Naive thymus-derived CD4-positive, alpha-beta T cell (primary cell): ENCODE data around the gene TRMO. TPM values are rescaled to one million over a fixed set of nuclear protein-coding genes. Genes with fewer than 3 reads are reported as not detected.

ENCODE experiments used
- ATAC-seq: fragments of 150-1000 bp; cut with Tn5 transposase; 2 replicates; pipeline ENCODE4 v1.10.0; 2021; ENCODE audit warnings: mild to moderate bottlenecking, moderate library complexity
- CTCF ChIA-PET: fragments of 350-600 bp; sonication (Branson Sonifier 250); formaldehyde crosslinking; loops from one replicate; lab custom pipeline; 2021; ENCODE audit warnings: antibody characterized with exemption; lab: Charles Lee
- POLR2A ChIA-PET: fragments of 350-600 bp; sonication (Branson Sonifier 250); formaldehyde crosslinking; loops from one replicate; lab custom pipeline; 2021; ENCODE audit warnings: antibody characterized with exemption, inconsistent platforms; lab: Charles Lee
- DNase-seq, 9 donors: peaks; one replicate each; pipeline versions ENCODE4 v3.0.0 to v3.0.0-alpha.2; 2020 to 2022; ENCODE audit warnings: mixed read lengths in 1 of 9
- H3K27ac ChIP-seq: one replicate; pipeline ENCODE4 v1.7.0; 2013; ENCODE audit warnings: mild to moderate bottlenecking, low read depth, low read length, moderate library complexity
- H3K27me3 ChIP-seq, 2 donors: one replicate each; pipeline ENCODE4 v1.7.0; 2013; ENCODE audit warnings: low read length in 2 of 2, mild to moderate bottlenecking in 2 of 2, moderate library complexity in 2 of 2; ENCODE audit not compliant: control insufficient read depth in 2 of 2, insufficient read depth in 2 of 2
- H3K36me3 ChIP-seq, 3 experiments: 1 replicate in 2 of 3; 2 replicates in 1 of 3; pipeline ENCODE4 v1.7.0; 2013; ENCODE audit warnings: low read length in 3 of 3, mild to moderate bottlenecking in 3 of 3, moderate library complexity in 1 of 3; ENCODE audit not compliant: insufficient read depth in 3 of 3, control insufficient read depth in 2 of 3
- H3K4me1 ChIP-seq, 2 donors: one replicate each; pipeline ENCODE4 v1.7.0; 2013; ENCODE audit warnings: low read length in 2 of 2, mild to moderate bottlenecking in 2 of 2, moderate library complexity in 1 of 2; ENCODE audit not compliant: control insufficient read depth in 2 of 2, insufficient read depth in 2 of 2
- H3K4me3 ChIP-seq: 2 replicates; pipeline ENCODE4 v1.7.0; 2013; ENCODE audit warnings: mild to moderate bottlenecking, low read length
- H3K9me3 ChIP-seq, 3 experiments: 1 replicate in 2 of 3; 2 replicates in 1 of 3; pipeline ENCODE4 v1.7.0; 2013; ENCODE audit warnings: low read length in 3 of 3; ENCODE audit not compliant: control insufficient read depth in 2 of 3
- H3K27ac Mint-ChIP-seq, 9 donors: one replicate each; pipeline ENCODE4 v1.8.0; 2020 to 2022; ENCODE audit warnings: mixed read lengths in 9 of 9, mild to moderate bottlenecking in 8 of 9, moderate library complexity in 5 of 9, inconsistent platforms in 2 of 9
- H3K27me3 Mint-ChIP-seq, 5 donors: one replicate each; pipeline ENCODE4 v1.8.0; 2021 to 2022; ENCODE audit warnings: mixed read lengths in 5 of 5, mild to moderate bottlenecking in 1 of 5
- H3K36me3 Mint-ChIP-seq, 5 donors: one replicate each; pipeline ENCODE4 v1.8.0; 2020 to 2022; ENCODE audit warnings: mixed read lengths in 5 of 5, mild to moderate bottlenecking in 3 of 5, inconsistent platforms in 1 of 5
- H3K4me1 Mint-ChIP-seq, 7 donors: one replicate each; pipeline ENCODE4 v1.8.0; 2020 to 2022; ENCODE audit warnings: mixed read lengths in 7 of 7, mild to moderate bottlenecking in 3 of 7, inconsistent platforms in 1 of 7
- H3K4me3 Mint-ChIP-seq, 10 donors: one replicate each; pipeline ENCODE4 v1.8.0; 2020 to 2022; ENCODE audit warnings: mild to moderate bottlenecking in 10 of 10, mixed read lengths in 10 of 10, moderate library complexity in 6 of 10, inconsistent platforms in 2 of 10
- H3K9me3 Mint-ChIP-seq, 11 donors: one replicate each; pipeline ENCODE4 v1.8.0; 2020 to 2022; ENCODE audit warnings: mixed read lengths in 11 of 11, mild to moderate bottlenecking in 4 of 11, inconsistent platforms in 1 of 11, moderate library complexity in 1 of 11
- intact Hi-C, 2 donors: fragments of 100-400 bp; cut with micrococcal nuclease; formaldehyde crosslinking; loops; one replicate each; pipeline ENCODE4 v1.15.1; 2023
- polyA plus RNA-seq, 2 donors: library from polyadenylated mRNA; unstranded; fragments of 300-500 nt; fragmentation: Illumina TruSeq; gene quantifications; one replicate each; pipeline ENCODE4 v1.2.3, GENCODE V29; 2021
- total RNA-seq, 6 experiments: library from RNA in 5 of 6; stranded (reverse) in 5 of 6; gene quantifications; 1 replicate in 5 of 6; 2 replicates in 1 of 6; pipeline ENCODE4 v1.2.3 and lab custom pipeline; 2021 to 2026

TRMO gene
- total and polyA plus RNA-seq, 7 experiments from 2014 or later = 24.5 to 55.3 (median 35.0) TPM

- Histone ChIP-seq H3K27me3 (no peaks in the 10 kb centered on the region), H3K4me3 (no peak overlapping the region), H3K27ac (no peak overlapping the region), H3K4me1 (peaks cover 18 to 54% of the 10 kb centered on the region in 2 donors), H3K36me3 (no peaks in the 10 kb centered on the region), H3K9me3 (no peaks in the 10 kb centered on the region)
- Mint-ChIP-seq H3K27me3 (peaks cover 0 to 6% (median 0%) of the 10 kb centered on the region in 5 donors), H3K4me3 (peak overlapping the region in 1 of 10 donors; percentile 81), H3K36me3 (no peaks in the 10 kb centered on the region), H3K4me1 (peaks cover 18 to 75% (median 67%) of the 10 kb centered on the region in 7 donors), H3K27ac (peak overlapping the region in 5 of 9 donors; percentile 21 to 94 (median 87)), H3K9me3 (no peaks in the 10 kb centered on the region)
- ChIA-PET CTCF (interaction anchor here (1.3 to 2.8 kb wide), 4 partner anchors 13 to 17 kb away, joined by 4 to 11 read pairs (median 7); partner anchors contain the start of gene TRMO), POLR2A (interaction anchor here (0.9 to 7.8 kb wide), 2 partner anchors 14 to 42 kb away, joined by 3 to 54 read pairs; partner anchors contain the start of gene TRMO)
- intact Hi-C loops = no loop called here
- DNase-seq (no peak), ATAC-seq (no peak)
Measured at GRCh38 chr9:97936998-97937397, 14.7 kb upstream of the TRMO start.

- CTCF ChIA-PET = interaction anchor here (0.6 to 2.8 kb wide), 8 partner anchors 9 to 383 kb away, joined by 3 to 11 read pairs (median 3); partner anchors contain the start of gene TRMO
- intact Hi-C loops = no loop called here
- Histone ChIP-seq H3K4me3 (no peak overlapping the region), H3K36me3 (no peaks in the 10 kb centered on the region), H3K4me1 (peaks cover 35 to 69% of the 10 kb centered on the region in 2 donors), H3K27ac (no peak overlapping the region), H3K27me3 (no peaks in the 10 kb centered on the region), H3K9me3 (no peaks in the 10 kb centered on the region)
- POLR2A ChIA-PET = interaction anchor here (0.6 to 7.8 kb wide), 5 partner anchors 9 to 321 kb away, joined by 3 to 54 read pairs (median 4); partner anchors contain the start of genes ANP32B and TRMO
- ATAC-seq (no peak), DNase-seq (no peak)
- Mint-ChIP-seq H3K4me3 (peak overlapping the region in 4 of 10 donors; percentile 16 to 58 (median 36)), H3K36me3 (peaks cover 0 to 3% (median 0%) of the 10 kb centered on the region in 5 donors), H3K9me3 (no peaks in the 10 kb centered on the region), H3K27me3 (no peaks in the 10 kb centered on the region), H3K27ac (peak overlapping the region in 5 of 9 donors; percentile 45 to 82 (median 68)), H3K4me1 (peaks cover 32 to 92% (median 84%) of the 10 kb centered on the region in 7 donors)
Measured at GRCh38 chr9:97935276-97935675, 13.0 kb upstream of the TRMO start.

GRCh38 chr9:97934321-97935115 is 12.2 kb upstream of the TRMO start:
- CTCF ChIA-PET = interaction anchor here (0.6 to 2.8 kb wide), 9 partner anchors 8 to 384 kb away, joined by 3 to 11 read pairs (median 3); partner anchors contain the start of gene TRMO
- H3K27ac ChIP-seq = no peak overlapping the region
- intact Hi-C loops = no loop called here
- DNase-seq (no peak), ATAC-seq (no peak)
- H3K4me3 Mint-ChIP-seq = peak overlapping the region in 6 of 10 donors; percentile 13 to 58 (median 36)
- H3K4me1 Mint-ChIP-seq = peaks cover 39 to 100% (median 91%) of the 10 kb centered on the region in 7 donors
- H3K27me3 ChIP-seq = no peaks in the 10 kb centered on the region
- peaks cover 0 to 3% (median 0%) of the 10 kb centered on the region in 5 donors for H3K36me3 Mint-ChIP-seq
- H3K4me3 ChIP-seq = no peak overlapping the region
- H3K36me3 ChIP-seq = no peaks in the 10 kb centered on the region
- H3K27me3 Mint-ChIP-seq = no peaks in the 10 kb centered on the region
- peak overlapping the region in 6 of 9 donors; percentile 54 to 86 (median 75) for H3K27ac Mint-ChIP-seq
- no peaks in the 10 kb centered on the region for H3K9me3 ChIP-seq
- POLR2A ChIA-PET = interaction anchor here (0.6 to 7.8 kb wide), 7 partner anchors 8 to 322 kb away, joined by 3 to 54 read pairs (median 3); partner anchors contain the start of genes ANP32B and TRMO
- peaks cover 38 to 77% of the 10 kb centered on the region in 2 donors for H3K4me1 ChIP-seq
- no peaks in the 10 kb centered on the region for H3K9me3 Mint-ChIP-seq

GRCh38 chr9:97933297-97933998 is 11.1 kb upstream of the TRMO start:
- CTCF ChIA-PET = interaction anchor here (0.6 to 2.0 kb wide), 3 partner anchors 9 to 149 kb away, joined by 3 to 9 read pairs (median 3); partner anchors contain the start of gene TRMO

GRCh38 chr9:97930972-97931371 is 8.7 kb upstream of the TRMO start:
- peaks cover 20 to 56% of the 10 kb centered on the region in 2 donors for H3K4me1 ChIP-seq
- peak overlapping the region; percentile 67 for H3K27ac ChIP-seq
- DNase-seq = peak in 6 of 9 donors; percentile 41 to 62 (median 53)
- intact Hi-C loops = loop anchor here (1.0 to 2.0 kb wide), 3 partner anchors 8 to 52 kb away; partner anchors contain the start of gene ANP32B (in 2 of the 2)
- H3K9me3 ChIP-seq = no peaks in the 10 kb centered on the region
- ATAC-seq = peak; percentile 56
- Mint-ChIP-seq H3K27ac (peak overlapping the region; percentile 78 to 94 (median 93)), H3K4me1 (peaks cover 24 to 90% (median 69%) of the 10 kb centered on the region in 7 donors), H3K27me3 (no peaks in the 10 kb centered on the region), H3K9me3 (no peaks in the 10 kb centered on the region), H3K36me3 (peaks cover 0 to 5% (median 0%) of the 10 kb centered on the region in 5 donors), H3K4me3 (peak overlapping the region; percentile 26 to 89 (median 74))
- H3K36me3 ChIP-seq = no peaks in the 10 kb centered on the region
- peak overlapping the region; percentile 8 for H3K4me3 ChIP-seq
- no peaks in the 10 kb centered on the region for H3K27me3 ChIP-seq
- ChIA-PET POLR2A (interaction anchor here (0.5 to 2.5 kb wide), 12 partner anchors 9 to 327 kb away, joined by 3 to 17 read pairs (median 4); partner anchors contain the start of genes ANP32B, TBC1D2 and TRMO), CTCF (interaction anchor here (1.2 kb wide), 1 partner anchor 9 kb away, joined by 3 read pairs; the partner anchor contains the start of gene TRMO)

More at GRCh38 chr9:97933297-97933998, 11.1 kb upstream of the TRMO start:
- peak overlapping the region in 6 of 10 donors; percentile 5 to 60 (median 28) for H3K4me3 Mint-ChIP-seq
- no peaks in the 10 kb centered on the region for H3K27me3 Mint-ChIP-seq
- POLR2A ChIA-PET = interaction anchor here (0.7 to 7.8 kb wide), 3 partner anchors 11 to 51 kb away, joined by 4 to 54 read pairs (median 14); partner anchors contain the start of genes ANP32B and TRMO
- DNase-seq (no peak), ATAC-seq (no peak)
- Histone ChIP-seq H3K9me3 (no peaks in the 10 kb centered on the region), H3K36me3 (no peaks in the 10 kb centered on the region), H3K4me3 (no peak overlapping the region), H3K4me1 (peaks cover 35 to 74% of the 10 kb centered on the region in 2 donors), H3K27me3 (no peaks in the 10 kb centered on the region), H3K27ac (peak overlapping the region; percentile 2)
- H3K27ac Mint-ChIP-seq = peak overlapping the region in 8 of 9 donors; percentile 34 to 95 (median 85)
- H3K36me3 Mint-ChIP-seq = peaks cover 0 to 3% (median 0%) of the 10 kb centered on the region in 5 donors
- H3K9me3 Mint-ChIP-seq = no peaks in the 10 kb centered on the region
- intact Hi-C loops = no loop called here
- peaks cover 35 to 100% (median 91%) of the 10 kb centered on the region in 7 donors for H3K4me1 Mint-ChIP-seq
